Measurements from ENCODE around the gene SCD5. TPM values are rescaled to one million over a fixed set of nuclear protein-coding genes. Genes with fewer than 3 reads are reported as not detected.

SCD5 gene
- total and polyA plus RNA-seq, 2 of the 8 experiments (the other 6 are each of a cell fraction or from before 2014, with no cell fraction given), result 0.92 to 1.2 TPM

DNA sequence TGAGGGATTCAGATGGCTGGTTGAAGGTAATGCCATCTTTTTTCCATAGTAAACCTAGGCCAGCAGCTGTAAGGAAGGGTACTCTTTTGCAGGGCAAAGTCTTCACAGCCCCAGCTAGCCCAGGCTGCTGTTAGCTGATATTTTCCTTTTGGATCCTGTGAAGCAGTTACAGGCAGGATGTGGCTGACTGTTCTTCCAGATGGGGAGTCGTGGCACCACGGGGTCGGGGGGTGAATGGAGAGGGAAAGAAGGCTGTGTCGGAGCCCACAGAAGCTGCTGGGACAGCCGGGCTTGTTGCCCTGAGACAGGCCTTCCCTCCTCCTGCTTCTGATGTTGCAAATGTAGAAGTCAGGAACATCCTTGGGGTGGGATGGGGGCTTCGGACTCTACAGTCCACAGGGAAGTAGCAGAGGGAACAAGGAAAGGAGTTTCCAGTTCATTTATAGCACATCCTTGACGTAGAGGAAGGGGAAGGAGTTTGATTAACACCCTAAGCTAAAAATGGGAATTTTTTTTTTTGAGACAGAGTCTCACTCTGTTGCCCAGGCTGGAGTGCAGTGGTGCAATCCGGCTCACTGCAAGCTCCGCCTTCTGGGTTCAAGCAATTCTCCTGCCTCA is 172.2 kb downstream of the SCD5 start:
- Histone ChIP-seq H3K18ac (ENCODE audit: extremely low read depth, low read length) (no peak overlapping the region), H4K91ac (replicated peaks; ENCODE audit: insufficient read length, low read length) (no peak overlapping the region), H3K27ac (ENCODE audit: low read depth, low read length) (no peak overlapping the region), H3K9me3 (ENCODE audit: insufficient read depth in 2 of 2, low read depth in 1 of 2, low read length in 1 of 2) (no peaks in the 10 kb centered on the region), H3K4ac (replicated peaks; ENCODE audit: insufficient read length, low read depth, low read length) (no peak overlapping the region), H2AK5ac (ENCODE audit: low read depth, low read length) (no peak overlapping the region), H3K23me2 (ENCODE audit: low read depth, low read length) (no peaks in the 10 kb centered on the region), H3K79me2 (ENCODE audit: control insufficient read depth in 1 of 2, insufficient read depth in 2 of 2, low read length in 2 of 2) (no peaks in the 10 kb centered on the region), H3K9ac (replicated peaks in 1 of 4; ENCODE audit: extremely low read depth in 1 of 4, low read depth in 3 of 4, low read length in 3 of 4) (no peak overlapping the region), H3K79me1 (ENCODE audit: low read depth, low read length) (no peaks in the 10 kb centered on the region), H3K14ac (ENCODE audit: insufficient read length) (no peak overlapping the region), H4K20me1 (replicated peaks in 1 of 2; ENCODE audit: control insufficient read depth in 1 of 2, insufficient read depth in 2 of 2, low read length in 2 of 2) (no peaks in the 10 kb centered on the region), H3K4me2 (ENCODE audit: insufficient read depth in 1 of 2, low read depth in 2 of 2, low read length in 2 of 2) (no peak overlapping the region), H3K56ac (replicated peaks; ENCODE audit: insufficient read length, low read depth, low read length) (no peak overlapping the region), H3K36me3 (ENCODE audit: control insufficient read depth in 2 of 4, insufficient read depth in 4 of 4, low read length in 3 of 4) (no peaks in the 10 kb centered on the region), H4K8ac (ENCODE audit: extremely low read depth, insufficient read depth, low read length) (no peak overlapping the region), H3K4me1 (replicated peaks in 1 of 4; ENCODE audit: control insufficient read depth in 3 of 4, insufficient read depth in 4 of 4, low read length in 3 of 4) (no peaks in the 10 kb centered on the region), H3K27me3 (replicated peaks in 1 of 4; ENCODE audit: control insufficient read depth in 3 of 4, extremely low read depth in 1 of 4, insufficient read depth in 3 of 4, low read length in 3 of 4) (no peaks in the 10 kb centered on the region), H4K5ac (ENCODE audit: insufficient read length, low read depth, low read length) (no peak overlapping the region), H2BK15ac (ENCODE audit: low read length) (no peak overlapping the region), H2BK120ac (replicated peaks; ENCODE audit: low read depth, low read length) (no peak overlapping the region), H2BK20ac (ENCODE audit: low read length) (no peak overlapping the region), H2BK12ac (ENCODE audit: low read depth, low read length) (no peak overlapping the region), H3K4me3 (ENCODE audit: extremely low read depth in 1 of 4, insufficient read depth in 2 of 4, low read depth in 3 of 4, low read length in 4 of 4) (no peak overlapping the region), H2BK5ac (ENCODE audit: low read depth, low read length) (no peak overlapping the region), H3K23ac (ENCODE audit: insufficient read length) (no peak overlapping the region), H2AFZ (ENCODE audit: low read length) (no peak overlapping the region)
- TF ChIP-seq FOSL1 (IDR thresholded peaks at IDR 0.05; ENCODE audit: insufficient read depth, low read depth, low read length) (no peak), ZNF274 (IDR thresholded peaks at IDR 0.05; ENCODE audit: borderline replicate concordance, extremely low read depth, low read length) (no peak), KDM1A (IDR thresholded peaks at IDR 0.05; ENCODE audit: borderline replicate concordance, low read length) (no peak)
- 88% methylated on average over 9 of the region's 9 CpGs; no CpG with 5 or more reads in 1 of the 2 experiments for WGBS, 2 experiments (ENCODE audit: extremely low coverage in 1 of 2, insufficient coverage in 1 of 2, insufficient read length in 1 of 2, insufficient replicate concordance in 2 of 2, low coverage in 1 of 2, low lambda C conversion rate in 2 of 2, missing lambda C conversion rate in 1 of 2)
- CTCF ChIA-PET (ENCODE audit: partially characterized antibody), result interaction anchor here (0.7 to 1.5 kb wide), 3 partner anchors 48 to 113 kb away, joined by 3 to 4 read pairs (median 3); no protein-coding TSS in a partner anchor
- POLR2A ChIA-PET (ENCODE audit: partially characterized antibody), result no interaction called here
- DNase-seq (ENCODE audit: low read depth in 1 of 2, low spot score in 2 of 2), result no peak
- no peak for FAIRE-seq
